Measurements from ENCODE around the gene ZNF740.

GRCh38 chr12:53174881-53175491, 5.5 kb upstream of the ZNF740 start:
- TF ChIP-seq CTCF (IDR thresholded peaks at IDR 0.05; ENCODE audit: poor library complexity, severe bottlenecking) = peak; percentile 36
- TF ChIP-seq EZH2 (IDR thresholded peaks at IDR 0.05; ENCODE audit: borderline replicate concordance, insufficient read depth, low read length, poor library complexity, severe bottlenecking) = no peak

Measured in neural cell (in vitro differentiated cells).